Measurements from ENCODE around the gene OST4.
"Not testable (repeated sequence)": the region's sequence is repeated elsewhere in the genome, so short reads cannot be mapped to it uniquely, and the experiment has no call there.

OST4 gene

GRCh38 chr2:27078267-27079194 is 7.1 kb upstream of the OST4 start, which contains the start of gene EMILIN1:
Gene EMILIN1, plus strand, starts transcription at chr2:27078615. Its CDS starts 451 bp downstream, at chr2:27079066.
- no peak for DNase-seq

DNA sequence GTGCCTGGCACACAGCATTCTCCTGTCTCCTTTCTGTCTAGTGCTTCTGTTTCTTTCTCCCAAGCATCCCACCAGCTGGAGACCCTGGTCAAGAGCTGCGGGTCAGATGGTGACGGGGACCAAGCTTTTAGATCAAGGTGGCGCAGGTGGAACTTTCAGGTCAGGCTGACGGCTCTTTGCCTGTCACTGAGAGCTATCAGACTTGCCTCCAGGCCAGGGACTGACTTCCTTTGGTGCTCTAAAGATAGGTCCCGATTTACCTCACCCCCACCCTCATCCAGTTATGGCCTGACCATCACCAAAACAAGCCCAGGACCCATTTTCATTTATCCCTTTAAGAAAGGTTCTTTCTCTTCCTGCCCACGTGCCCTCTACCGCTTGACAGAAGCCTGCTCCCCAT is 5.8 kb upstream of the OST4 start:
- DNase-seq: no peak

DNA sequence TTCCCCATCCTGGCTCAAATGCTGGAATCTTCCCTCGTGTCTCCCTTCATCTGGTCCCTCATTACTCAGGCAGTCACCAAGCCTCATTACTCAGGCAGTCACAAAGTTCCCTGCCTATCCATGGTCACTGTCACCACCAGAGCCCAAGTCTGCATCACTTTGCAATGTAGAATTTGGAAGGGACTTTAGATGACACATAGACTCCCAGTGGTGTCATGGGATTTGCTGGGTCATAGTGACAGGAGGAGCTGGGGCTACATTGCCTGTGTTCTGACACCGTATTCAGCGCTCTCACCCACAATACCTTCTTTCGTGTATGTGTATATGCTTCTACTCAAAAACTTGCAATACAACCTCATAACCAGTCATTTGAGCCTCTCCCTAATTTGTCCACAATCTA is 4.9 kb upstream of the OST4 start:
- no peak for DNase-seq

DNA sequence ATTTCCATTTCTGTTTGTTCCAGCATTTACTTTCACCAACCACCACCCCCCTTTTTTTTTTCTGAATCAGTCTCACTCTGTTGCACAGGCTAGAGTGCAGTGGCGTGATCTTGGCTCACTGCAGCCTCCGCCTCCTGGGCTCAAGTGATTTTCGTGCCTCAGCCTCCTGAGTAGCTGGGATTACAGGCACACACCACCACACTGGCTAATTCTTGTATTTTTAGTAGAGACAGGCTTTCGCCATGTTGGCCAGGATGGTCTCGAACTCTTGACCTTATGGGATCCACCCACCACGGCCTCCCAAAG is 4.1 kb upstream of the OST4 start:
- not testable (repeated sequence) for DNase-seq

GRCh38 chr2:27074738-27075565 is 3.5 kb upstream of the OST4 start:
- DNase-seq: peak; percentile 59

DNA sequence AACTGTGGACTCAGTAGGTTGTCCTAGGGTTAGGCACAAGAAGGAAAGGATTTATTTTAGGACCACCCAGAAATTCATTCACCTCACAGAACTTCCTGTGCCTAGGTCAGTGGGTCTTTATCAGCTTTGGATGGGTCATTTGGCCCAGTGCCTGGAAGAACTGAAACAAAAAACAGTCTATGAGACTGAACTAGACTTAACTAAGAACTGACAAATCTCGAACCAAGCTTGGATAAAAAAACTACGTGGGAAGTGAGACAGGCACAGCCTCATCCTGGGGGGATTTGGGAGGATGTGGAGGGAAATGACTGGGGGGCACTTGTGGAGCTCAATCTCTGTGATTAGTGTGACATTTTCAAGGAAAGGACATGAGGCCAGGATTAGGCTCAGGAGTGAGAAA is 2.3 kb upstream of the OST4 start:
- no peak for DNase-seq

DNA sequence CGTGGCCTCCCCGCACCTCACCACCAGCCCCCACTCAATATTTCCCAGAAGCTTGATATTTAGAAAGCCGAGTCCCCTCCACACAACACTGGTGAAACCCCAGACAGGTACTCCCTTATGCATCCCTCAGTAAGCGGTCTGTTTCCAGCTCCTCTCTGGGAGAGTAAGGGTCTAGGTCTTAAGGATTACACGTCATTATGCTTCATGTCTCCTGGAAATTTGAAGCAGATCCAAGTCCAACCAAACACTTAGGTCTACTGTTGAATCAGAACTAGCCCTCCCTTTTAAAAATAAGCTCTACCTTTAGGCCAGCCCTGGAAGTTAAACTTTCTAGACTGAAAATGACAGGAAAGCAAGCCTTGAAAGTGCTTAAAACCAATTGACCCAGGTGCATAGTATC is 1.5 kb upstream of the OST4 start:
- DNase-seq: no peak

- peak; percentile 55 for DNase-seq
These were observed 756 bp upstream of the OST4 start for GRCh38 chr2:27071990-27072830.

GRCh38 chr2:27070653-27071276 is 689 bp downstream of the OST4 start:
- no peak for DNase-seq

DNA sequence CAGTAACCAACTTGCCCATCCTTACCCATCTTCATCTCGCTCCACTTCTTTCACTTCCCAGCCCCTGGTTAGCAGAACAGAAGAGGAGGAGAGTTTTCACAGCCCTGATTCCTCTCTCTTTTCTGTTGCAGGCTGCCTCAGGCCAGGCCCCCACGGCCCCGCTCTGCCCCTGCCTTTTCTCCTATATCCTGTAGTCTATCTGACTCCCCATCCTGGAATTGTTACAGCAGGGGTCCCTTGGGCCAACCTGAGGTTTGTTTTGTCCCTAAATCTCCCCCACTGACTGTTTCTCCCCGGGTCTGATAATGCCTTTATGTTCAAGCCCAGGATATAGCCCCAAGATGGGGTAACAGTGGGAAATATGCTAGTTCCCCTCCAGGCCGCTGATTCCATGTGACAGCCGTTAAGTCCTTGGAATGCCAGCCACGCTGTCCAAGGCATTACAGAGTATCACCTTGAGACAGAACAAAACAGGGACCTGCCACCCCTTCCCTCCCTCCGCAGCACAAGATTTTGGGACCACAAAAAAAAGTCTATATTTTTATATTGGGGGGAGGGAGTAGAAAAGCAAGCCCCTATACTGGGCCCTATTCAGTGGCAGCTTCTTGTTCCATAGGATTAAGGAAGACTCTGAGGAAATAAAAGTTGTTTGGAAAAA is 1.4 kb downstream of the OST4 start:
- DNase-seq: no peak

- DNase-seq: no peak
These were observed 2.0 kb downstream of the OST4 start for GRCh38 chr2:27069436-27069835.

GRCh38 chr2:27067385-27067784 is 4.1 kb downstream of the OST4 start:
- DNase-seq: no peak

- no peak for DNase-seq
These were observed 6.3 kb downstream of the OST4 start for GRCh38 chr2:27065128-27065527.

DNA sequence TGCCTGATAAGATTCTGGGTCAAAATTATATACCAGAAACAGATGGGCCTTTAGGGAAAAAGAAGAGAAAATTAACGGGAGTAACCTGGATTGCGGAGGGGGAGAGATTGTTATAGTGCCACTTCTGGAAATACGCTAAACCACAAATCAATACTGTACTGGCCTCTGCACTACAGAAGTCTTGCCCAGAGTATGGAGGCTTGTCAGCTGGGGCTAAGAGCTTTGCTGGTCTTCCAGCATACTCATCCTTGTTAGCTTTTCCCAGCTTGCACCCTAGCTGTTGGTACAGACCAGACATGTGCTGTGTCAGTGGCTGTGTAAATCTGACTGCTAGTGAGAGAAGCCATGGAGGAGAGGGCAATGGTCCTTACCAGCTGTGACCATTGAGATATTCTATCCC is 11.1 kb downstream of the OST4 start:
- no peak for DNase-seq

DNA sequence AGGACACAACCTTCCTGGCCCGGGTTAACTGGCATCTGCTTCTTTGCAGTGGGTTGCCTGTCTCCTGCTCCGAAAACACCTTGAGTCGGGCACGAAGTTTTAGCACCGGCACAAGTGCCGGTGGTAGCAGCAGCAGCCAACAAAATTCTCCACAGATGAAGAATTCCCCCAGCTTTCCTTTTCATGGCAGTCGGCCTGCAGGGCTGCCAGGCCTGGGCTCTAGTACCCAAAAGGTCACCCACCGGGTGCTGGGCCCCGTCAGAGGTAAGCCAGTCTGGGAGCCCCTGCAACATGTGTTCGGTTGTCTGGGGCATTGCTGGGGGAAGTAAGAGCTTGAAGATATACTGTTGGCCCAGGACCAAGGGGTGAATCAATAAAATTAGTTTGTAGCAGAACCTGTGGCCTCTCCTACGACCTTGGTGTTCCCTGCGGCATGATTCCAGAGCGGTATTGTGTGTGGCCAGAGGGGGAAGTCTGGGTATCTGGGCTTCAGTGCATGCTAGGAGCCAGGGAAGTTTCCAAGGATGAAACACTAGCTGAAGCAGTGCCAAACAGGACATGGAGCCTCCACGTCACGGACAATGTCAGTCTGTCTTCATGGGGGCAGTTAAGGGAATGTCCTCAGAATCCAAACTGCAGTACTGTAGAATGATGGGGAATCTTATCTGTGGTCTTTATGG is 12.2 kb downstream of the OST4 start:
- DNase-seq: no peak

GRCh38 chr2:27058210-27058609 is 13.2 kb downstream of the OST4 start:
- no peak for DNase-seq

DNA sequence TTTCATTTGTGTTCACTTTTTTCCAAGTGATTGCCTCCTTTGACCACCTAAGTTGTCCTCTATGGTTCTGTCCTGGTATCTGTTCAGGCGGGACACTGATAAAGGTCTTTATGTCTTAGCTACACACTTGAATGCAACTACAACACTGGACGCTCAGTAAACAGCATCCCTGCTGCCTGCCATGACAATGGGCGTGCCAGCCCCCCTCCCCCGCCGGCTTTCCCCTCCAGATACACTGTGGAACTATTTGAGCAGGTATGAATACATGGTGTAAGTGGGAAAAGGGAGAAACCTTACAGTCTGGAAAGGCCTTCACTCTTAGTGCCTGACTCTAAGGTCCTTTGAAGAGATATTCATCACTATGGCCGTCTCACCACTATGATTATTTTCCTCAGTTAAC is 14.3 kb downstream of the OST4 start:
- DNase-seq: no peak

DNA sequence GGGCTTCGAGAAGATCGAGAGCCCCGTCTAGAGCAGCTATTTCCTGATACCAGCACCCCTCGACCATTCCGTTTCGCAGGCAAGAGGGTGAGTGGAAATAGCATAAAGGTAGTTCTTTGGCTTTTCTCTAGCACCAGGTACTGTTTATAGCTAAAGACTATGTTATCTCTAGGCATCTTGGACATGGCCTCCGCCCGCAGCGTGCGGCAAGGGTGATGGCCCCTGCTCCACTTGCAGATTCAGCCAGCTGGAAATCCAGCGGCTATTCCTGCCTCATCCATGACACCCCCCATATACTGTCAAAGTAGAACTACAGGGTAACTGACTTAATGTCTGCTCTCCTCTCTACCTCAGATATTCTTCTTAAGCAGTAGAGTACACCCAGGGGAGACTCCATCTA is 16.7 kb downstream of the OST4 start:
- DNase-seq: no peak

DNA sequence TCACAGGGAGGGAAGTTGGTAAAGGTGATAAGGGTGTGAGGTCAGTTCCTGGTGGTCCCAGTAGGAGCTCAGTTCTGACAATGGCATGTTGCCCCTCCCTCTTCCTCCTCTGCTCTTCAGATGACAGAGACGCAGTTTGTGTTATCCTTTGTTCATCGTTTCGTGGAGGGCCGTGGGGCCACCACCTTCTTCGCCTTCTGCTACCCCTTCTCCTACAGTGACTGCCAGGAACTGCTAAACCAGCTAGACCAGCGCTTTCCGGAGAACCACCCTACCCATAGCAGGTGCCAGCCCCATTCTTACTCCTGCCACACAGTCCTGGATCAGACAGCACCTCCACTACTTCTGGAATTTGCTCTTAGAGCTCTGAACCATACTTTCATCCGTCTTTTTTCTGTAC is 17.7 kb downstream of the OST4 start:
- DNase-seq: no peak

- DNase-seq: no peak
These were observed 18.1 kb downstream of the OST4 start for GRCh38 chr2:27053321-27053720.

DNA sequence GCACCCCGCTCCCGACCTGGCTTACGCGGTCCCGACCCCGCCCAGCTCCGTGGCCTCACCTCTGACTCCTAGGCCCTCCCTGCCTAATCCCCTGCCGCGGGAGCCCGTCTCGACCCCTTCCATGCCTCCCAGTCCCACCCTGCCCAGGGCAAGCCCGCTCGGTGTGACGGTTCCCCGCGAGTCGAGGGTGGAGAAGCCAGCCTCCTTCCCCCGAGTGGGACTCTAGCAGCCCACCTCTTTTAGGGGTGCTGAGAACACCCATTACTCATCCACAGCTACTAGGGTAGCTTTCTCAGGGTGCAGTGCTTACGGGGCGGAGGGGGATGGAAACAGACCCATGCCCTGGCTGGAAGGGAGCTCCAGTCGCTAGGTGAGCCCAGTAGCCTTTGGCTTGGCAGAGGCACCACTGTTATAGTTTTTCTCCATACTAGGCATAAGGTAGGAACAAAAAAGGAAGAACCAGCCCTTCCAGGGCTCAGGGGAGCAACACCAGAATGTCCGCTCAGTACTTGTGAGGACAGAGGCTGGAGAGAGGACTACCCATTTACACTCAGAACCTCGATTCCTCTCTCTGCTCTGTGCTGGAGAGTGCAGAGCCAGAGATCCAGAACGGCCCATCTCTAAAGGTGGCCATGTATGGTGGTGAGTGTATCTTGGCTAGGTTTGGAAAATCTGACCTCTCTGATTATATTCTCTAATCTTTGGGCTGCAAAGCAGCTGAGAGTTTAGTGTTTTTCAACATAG is 19.4 kb downstream of the OST4 start:
- DNase-seq: no peak
